Cerebellar nuclear complex (tissue), 1 donor: ENCODE results near the gene ETS1.

Source experiments
- DNase-seq, 2 experiments: peaks; one replicate each; lab custom pipeline; 2025; lab: John Stamatoyannopoulos, UW

The ETS1 gene

GRCh38 chr11:128517451-128518230 is 69.7 kb downstream of the ETS1 start:
- DNase-seq, result no peak

- DNase-seq, result no peak
Observed at GRCh38 chr11:128516886-128517285, 70.5 kb downstream of the ETS1 start.

GRCh38 chr11:128515826-128516778 is 71.3 kb downstream of the ETS1 start:
- no peak for DNase-seq

DNA sequence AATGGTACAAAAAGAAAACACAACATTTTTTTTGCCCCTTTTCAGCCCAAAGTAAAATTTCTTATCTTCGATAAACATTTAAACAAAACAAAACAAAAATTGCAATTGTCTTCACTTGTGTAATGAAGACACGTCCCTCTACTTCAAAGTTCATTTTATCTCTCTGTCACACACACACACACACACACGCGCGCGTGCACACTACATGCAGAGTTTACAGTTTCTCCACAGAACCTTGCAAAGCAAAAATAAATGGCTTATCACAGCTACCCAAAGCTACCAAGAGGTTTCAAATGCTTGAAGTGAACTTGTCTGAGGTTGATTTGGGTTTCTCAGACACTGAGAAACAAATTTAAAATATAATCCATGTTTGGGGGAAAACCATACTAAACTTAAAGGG is 72.3 kb downstream of the ETS1 start:
- no peak for DNase-seq

DNA sequence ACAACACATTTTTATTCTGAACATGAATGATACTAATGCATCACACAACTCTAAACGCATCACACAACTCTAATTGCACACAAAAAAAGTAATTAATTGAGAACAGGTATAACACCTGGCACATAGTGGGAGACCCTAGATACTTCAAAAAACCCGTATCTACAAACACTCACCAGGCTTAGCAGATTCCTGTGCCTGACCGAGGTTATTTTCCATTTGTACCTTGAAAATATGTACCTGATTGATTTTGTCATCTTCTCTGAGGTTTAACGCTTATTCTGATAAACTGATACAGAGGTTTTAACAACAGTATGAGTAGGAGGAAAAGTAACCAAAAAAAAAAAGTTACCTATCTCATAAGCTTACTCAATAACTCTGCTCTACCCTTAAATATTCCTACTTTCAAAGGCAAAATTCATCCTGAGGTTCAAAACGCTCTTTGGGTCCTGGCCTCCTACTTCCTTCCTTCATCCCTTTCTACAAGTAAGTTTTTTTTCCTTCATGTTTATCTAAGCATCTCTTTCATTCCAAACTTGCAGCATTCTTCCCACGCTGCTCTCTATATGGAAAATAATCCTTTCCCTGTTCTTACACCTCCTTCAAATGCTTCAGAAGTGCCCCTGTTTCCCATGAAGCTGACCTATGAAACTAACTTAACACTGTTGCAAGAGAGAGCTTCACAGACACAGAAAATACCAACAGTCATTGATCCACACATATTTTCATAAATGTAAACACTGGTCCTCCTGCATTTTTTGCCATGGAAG is 73.3 kb downstream of the ETS1 start:
- no peak for DNase-seq

GRCh38 chr11:128512474-128512996 is 74.8 kb downstream of the ETS1 start:
- DNase-seq, result no peak

- no peak for DNase-seq
Observed at GRCh38 chr11:128511712-128512111, 75.6 kb downstream of the ETS1 start.

DNA sequence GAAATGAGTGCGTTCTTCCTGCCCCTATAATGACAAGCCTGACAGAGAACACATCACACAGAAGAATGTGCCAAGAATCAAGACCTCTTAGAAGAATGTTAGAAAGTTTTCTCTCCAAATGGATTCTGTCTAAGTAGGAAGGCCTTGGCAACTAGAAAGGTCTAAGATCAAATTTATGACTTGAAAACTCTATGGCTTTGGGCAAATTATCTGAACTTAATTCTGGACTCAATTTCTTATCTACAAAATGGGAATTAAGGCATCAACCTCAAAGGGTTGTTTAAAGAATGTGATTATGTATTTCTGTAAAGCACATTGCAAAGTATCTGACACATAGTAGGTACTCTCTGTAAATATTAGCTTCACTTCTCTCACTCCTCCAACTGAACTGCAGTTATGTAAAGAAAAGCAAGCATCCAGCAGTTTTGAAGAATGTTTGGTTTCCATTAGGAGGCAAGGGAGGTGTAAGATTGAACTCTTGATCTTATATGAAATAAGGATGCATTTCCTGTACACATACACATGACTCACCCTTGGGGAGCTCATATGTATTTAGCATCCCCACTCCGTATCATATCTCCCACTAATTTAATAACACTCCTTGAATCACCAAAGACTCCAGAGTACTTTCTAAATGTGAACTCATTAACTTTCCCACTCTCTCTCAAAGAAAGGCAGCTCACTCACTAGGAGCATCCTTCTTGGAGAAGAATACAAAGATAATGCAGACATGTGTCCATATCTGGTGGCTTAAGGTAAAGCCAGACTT is 77.6 kb downstream of the ETS1 start:
- DNase-seq, result no peak

GRCh38 chr11:128508770-128509510 is 78.4 kb downstream of the ETS1 start:
- DNase-seq, result no peak

DNA sequence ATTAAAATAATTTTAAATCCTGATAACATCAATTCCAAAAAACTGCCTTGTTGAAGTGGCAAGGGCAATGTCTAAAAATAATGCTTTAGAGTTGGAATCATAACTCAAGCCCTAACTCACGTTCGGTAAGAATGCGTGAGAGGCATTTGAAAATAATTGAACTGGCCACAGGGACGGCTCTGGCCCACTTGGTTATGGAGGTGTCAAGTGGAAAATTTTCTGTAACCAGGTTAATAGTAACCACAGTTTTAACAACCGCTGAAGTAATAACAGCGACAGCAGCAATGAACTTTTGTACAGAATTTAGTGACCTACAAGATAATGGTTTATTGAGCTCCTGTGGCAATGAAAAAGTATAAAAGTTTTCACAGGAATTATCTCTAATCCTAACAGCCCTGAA is 79.4 kb downstream of the ETS1 start:
- no peak for DNase-seq

DNA sequence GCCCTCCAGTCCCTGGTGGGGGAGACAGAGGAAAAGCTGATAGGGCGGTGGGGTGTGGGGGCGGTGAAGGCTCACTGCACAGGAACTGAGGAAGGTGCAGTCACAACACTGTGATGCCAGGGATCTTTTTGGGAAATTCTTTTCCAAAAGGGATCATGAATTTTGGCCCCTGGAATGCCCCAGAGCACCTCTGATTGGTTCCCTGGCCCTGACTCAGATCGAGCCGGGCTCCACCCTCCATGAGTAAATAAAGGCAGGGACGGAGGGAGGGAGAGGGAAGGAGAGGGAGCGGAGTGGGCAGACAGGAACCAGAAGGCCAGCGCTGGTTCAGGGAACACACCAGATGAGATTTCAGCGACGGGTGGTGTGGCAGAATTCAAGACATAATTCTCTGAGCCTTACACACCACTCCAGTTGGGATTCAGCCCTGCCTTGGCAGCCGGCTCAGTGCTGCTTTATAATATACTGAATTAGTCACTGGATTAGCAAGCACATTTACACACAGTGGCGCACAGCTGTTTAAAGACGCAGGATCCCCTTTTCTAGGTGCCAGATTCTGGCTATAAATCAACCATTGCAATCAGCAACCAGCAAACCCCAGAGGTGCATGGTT is 80.3 kb downstream of the ETS1 start:
- no peak for DNase-seq

DNA sequence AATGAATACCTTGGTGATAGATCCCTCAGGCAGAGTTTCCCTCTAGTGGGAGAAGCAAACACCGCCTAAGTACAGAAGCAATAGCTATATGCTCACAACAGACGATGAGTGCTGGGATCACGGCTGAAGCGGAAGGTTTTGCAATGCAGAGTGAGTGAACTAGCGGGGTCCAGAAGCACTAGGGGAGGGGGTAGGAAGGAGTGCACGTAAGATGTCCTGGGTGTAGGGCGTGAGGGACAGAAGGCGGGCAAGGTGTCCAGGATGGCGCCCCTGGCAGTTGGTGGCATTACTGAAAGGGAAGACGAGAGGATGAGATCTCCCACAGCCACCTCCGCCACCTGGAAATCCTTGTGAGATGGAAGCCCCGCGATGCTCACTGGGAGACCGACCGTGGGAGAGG is 81.0 kb downstream of the ETS1 start:
- DNase-seq, result no peak

GRCh38 chr11:128505449-128506065 is 81.8 kb downstream of the ETS1 start:
- DNase-seq, result no peak

GRCh38 chr11:128504486-128504885 is 82.9 kb downstream of the ETS1 start:
- DNase-seq, result no peak

DNA sequence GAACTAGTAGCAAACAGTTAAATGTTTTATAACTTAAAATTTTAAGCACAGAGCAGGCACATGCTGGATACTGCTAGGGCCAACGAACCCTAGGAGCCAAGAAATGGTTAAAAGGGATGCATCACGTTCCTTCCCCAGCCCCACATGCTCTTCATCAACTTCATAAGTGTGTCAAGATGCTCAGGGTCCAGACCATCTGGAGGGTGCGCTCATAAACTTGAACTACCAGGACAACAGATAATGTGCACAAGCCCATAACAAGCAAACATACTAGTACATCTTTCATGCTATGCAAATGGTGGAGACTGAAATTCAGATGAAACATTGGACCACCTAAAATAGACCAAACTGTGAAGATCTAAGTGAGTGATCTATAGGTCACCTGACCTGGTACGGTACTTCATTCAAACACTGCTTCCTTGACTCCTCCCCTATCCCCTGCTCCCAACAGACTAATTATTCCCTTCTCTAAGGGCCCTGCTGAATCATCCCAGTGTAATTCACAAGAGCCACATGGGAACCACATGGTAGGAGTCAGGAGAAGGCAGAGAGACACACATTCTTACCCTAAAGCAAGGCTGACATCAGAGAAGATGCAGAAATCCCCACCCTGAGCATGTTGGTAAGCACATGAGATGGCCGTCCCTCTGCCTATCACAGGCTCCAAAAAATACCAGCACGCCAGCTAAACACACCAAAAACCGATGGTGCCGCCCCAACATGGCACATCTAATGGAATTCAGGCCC is 83.9 kb downstream of the ETS1 start:
- DNase-seq, result no peak

DNA sequence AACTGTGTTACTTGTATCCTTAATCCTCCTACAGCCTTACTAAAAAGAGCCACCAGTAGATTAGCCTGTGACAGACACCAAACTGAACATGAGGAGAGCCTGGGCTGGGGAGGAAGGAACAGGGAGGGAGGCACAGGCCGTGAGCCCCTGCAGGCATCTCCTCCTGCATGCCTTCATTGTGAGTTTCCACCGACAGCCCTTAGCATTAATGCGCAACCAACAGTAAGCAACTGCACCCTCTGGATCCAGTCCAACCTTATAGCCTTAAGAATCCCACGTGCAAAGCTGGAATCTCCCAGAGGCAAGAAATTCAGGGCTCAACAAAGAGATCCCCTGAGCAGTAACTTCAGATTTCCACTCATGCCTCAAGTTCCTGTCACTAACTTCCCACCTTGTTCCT is 84.6 kb downstream of the ETS1 start:
- no peak for DNase-seq

DNA sequence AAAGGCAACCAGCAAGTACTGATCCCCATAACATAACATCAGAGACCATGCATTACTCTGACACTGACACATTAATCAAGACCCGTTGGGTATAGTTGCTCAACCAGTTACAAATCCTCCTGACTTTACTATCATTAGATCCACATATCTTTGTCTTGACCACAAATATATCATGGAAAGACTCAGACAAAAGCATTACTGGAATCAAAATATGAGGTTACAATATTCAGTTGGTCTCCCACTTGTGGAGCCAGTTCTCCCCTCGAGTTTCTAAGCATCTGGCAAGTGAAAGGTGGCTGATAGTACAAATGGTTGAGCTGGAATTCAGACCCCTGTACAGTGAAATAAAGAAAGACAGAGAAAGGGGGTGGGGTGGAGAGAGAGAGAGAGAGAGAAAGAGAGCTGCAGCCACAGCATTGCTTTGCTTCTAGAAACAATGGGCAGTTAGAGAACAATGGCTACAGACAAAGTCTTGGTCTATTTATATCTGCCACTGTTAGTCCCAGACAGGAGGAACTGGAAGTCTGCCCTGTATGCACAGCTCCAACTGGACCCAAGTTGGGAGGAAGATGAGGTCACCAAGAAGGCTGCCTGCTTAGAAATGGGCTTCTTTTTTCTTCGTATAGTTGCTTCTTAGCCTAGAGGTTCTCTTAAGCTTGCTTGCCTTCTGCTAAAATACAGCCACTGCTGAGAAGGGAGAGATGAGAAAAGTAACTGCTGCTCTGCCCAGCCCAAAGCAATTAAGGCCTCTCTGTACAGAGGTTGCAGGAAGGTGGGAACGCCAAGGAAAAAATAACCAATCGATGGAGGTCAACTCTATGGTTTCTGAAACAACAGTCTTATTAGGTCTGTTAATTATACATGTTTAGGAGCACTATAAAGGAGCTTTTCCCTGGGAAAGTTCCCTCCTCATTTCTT is 85.5 kb downstream of the ETS1 start:
- no peak for DNase-seq

GRCh38 chr11:128501008-128501407 is 86.3 kb downstream of the ETS1 start:
- no peak for DNase-seq
